HUES64 (cell line): ENCODE measurements around the gene PIK3CG. TPM values are rescaled to one million over a fixed set of nuclear protein-coding genes. Genes with fewer than 3 reads are reported as not detected.
"Not testable (repeated sequence)": the region's sequence is repeated elsewhere in the genome, so short reads cannot be mapped to it uniquely, and the experiment has no call there.

Experiments
- H3K27ac ChIP-seq: 2 replicates; pipeline ENCODE4 v1.7.0; 2013; ENCODE audit warnings: low read depth, low read length, inconsistent platforms
- H3K27me3 ChIP-seq: 2 replicates; pipeline ENCODE4 v1.6.1; 2013; ENCODE audit warnings: mild to moderate bottlenecking, low read length; ENCODE audit not compliant: insufficient read depth
- H3K36me3 ChIP-seq: 2 replicates; pipeline ENCODE4 v1.6.1; 2013; ENCODE audit warnings: mild to moderate bottlenecking, low read length; ENCODE audit not compliant: insufficient read depth
- H3K4me1 ChIP-seq: 2 replicates; pipeline ENCODE4 v1.6.1; 2013; ENCODE audit warnings: mild to moderate bottlenecking, low read length, moderate library complexity; ENCODE audit not compliant: insufficient read depth
- H3K4me3 ChIP-seq: 2 replicates; pipeline ENCODE4 v1.5.1; 2013; ENCODE audit warnings: mild to moderate bottlenecking, low read length, moderate library complexity
- H3K9ac ChIP-seq: 2 replicates; pipeline ENCODE4 v1.6.1; 2013; ENCODE audit warnings: mild to moderate bottlenecking, low read depth, low read length
- H3K9me3 ChIP-seq: 2 replicates; pipeline ENCODE4 v1.6.1; 2013; ENCODE audit warnings: low read depth, low read length; ENCODE audit not compliant: insufficient read depth
- WGBS: fragments of 150-250, 120-280 bp; methylation state at CpG from one replicate; pipeline ENCODE4 v1.1.7; 2013; ENCODE audit warnings: missing lambda C conversion rate; 5-methylcytosine and 5-hydroxymethylcytosine counted together
- polyA plus RNA-seq, 2 experiments: library from polyadenylated mRNA; stranded (reverse); fragments of 50-300 nt; gene quantifications; one replicate each; pipeline ENCODE4 v1.2.3, GENCODE V29; 2013

PIK3CG gene
- not detected for polyA plus RNA-seq (2013, experiment 1 of 2)
- not detected for polyA plus RNA-seq (2013, experiment 2 of 2)

DNA sequence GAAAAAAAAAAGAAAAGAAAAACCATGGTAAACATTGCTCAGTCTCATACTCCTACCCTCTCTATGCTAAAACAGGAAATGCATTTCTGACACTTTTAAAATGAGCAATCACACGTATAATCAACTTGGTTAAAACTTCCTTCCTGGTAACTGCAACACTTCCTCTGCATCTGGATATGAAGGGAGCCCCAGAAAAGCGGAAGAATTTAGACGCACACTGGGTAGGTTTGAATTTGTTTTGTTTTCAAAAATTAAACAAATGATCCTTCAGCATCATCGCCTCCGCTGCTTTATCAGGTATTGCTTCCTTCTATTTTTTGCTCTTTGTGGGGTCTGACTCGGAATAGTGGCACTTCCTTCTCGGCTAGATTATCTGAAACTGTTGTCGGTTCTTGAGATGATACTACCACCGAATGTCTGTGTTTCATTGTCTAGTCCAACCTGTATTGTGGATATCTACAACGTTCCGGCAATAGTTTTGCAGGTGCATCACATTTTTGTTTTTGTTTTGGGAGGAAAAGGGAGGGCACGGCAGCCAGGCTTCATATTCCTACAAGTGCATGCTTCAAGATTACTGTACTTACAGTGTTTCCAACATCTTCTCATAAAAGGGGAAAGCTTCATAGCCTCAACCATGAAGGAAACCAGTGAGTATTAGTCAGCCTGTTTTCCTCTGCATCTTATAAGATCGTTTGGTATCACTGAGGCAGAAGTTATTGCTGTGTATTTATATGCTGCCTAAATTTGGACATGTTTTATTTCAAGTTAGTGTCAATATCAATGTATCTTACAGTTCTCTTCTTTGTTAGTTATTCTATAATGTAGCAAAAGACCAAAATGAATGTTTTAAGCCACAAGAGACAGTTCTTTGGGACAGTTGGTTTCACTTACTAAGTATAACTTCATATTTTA, at the start of gene PIK3CG:
PIK3CG (plus strand) TSS at position 153 of the 912 bp plus-strand sequence. CDS start 2,280 bp downstream, outside the sequence.
- 87% methylated on average over 13 of the region's 13 CpGs for WGBS
- no peaks in the 10 kb centered on the region for H3K36me3 ChIP-seq
- no peaks in the 10 kb centered on the region for H3K27me3 ChIP-seq
- no peaks in the 10 kb centered on the region for H3K9me3 ChIP-seq
- H3K4me1 ChIP-seq, result no peaks in the 10 kb centered on the region
- no peak within 1 kb of the TSS for H3K4me3 ChIP-seq
- H3K27ac ChIP-seq, result no peak within 1 kb of the TSS
- no peak within 1 kb of the TSS for H3K9ac ChIP-seq

DNA sequence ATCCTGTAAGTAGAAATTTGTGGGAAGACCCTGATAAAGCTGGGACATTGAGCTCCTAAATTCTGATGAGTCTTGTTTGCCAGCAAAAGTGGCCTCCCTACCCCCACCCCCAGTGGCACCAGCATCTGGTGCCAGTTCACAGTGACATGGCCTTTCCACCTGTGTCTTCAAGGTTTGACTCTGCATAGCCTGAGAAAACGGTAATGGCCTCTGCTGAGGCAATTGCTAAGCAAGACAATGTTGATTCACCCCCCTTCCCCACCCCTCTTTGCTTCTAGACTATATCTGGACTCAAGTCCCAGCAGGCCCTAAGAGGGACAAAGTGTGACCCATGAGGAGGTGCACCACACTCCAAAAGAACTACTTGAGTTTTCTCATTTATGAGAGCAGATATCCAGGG, 48.0 kb upstream of the PIK3CG start:
- Histone ChIP-seq H3K9ac (no peak overlapping the region), H3K27ac (no peak overlapping the region), H3K27me3 (no peaks in the 10 kb centered on the region), H3K9me3 (no peaks in the 10 kb centered on the region), H3K36me3 (no peaks in the 10 kb centered on the region), H3K4me1 (no peaks in the 10 kb centered on the region), H3K4me3 (no peak overlapping the region)
- WGBS, result 87% methylated on average over 1 of the region's 1 CpG

DNA sequence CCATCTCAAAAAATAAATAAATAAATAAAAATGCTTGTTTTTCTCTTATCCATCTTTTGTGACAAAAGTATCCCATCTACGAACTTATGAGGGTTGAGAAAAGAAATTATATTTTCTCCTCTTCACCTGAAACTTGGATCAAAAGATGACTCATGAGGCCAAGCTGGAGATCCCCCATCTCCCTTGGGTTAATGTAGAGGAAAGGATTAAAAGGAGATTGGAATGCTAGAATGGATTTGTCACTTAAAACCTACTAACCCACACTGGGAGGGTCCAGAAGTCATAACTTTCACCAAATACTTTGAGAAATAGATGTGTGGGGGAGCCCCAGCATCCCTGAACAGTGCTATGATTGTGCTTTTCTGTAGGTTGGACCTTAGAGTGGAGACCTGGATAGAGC, 46.3 kb upstream of the PIK3CG start:
- no peaks in the 10 kb centered on the region for H3K4me1 ChIP-seq

DNA sequence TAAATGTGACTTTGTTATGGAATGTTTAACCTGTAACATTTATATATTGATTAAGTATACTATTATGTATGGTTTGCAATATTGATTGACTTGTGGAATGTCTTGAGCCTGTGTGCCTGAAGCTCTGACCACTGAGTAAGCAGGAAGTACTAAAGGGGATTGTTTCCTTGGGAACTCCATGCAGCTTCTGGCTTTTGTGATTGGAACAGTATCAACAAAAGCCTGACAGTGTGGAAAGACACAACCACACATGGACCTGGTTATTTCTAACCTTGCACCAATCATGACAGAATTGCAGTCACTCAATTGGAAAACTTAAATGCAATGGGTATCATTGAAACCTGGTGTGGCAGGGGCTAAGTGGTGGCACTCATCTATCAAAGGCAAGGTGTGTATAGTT, 45.5 kb upstream of the PIK3CG start:
- Histone ChIP-seq H3K36me3 (no peaks in the 10 kb centered on the region), H3K27ac (no peak overlapping the region), H3K27me3 (no peaks in the 10 kb centered on the region), H3K9me3 (no peaks in the 10 kb centered on the region), H3K9ac (no peak overlapping the region), H3K4me3 (no peak overlapping the region), H3K4me1 (no peaks in the 10 kb centered on the region)

More for the DNA sequence above, 46.3 kb upstream of the PIK3CG start:
- no peaks in the 10 kb centered on the region for H3K36me3 ChIP-seq
- H3K9me3 ChIP-seq, result no peaks in the 10 kb centered on the region
- no peak overlapping the region for H3K27ac ChIP-seq
- no peaks in the 10 kb centered on the region for H3K27me3 ChIP-seq
- H3K9ac ChIP-seq, result no peak overlapping the region
- no peak overlapping the region for H3K4me3 ChIP-seq
- WGBS, result no CpG with 5 or more reads among the region's 1 CpG

DNA sequence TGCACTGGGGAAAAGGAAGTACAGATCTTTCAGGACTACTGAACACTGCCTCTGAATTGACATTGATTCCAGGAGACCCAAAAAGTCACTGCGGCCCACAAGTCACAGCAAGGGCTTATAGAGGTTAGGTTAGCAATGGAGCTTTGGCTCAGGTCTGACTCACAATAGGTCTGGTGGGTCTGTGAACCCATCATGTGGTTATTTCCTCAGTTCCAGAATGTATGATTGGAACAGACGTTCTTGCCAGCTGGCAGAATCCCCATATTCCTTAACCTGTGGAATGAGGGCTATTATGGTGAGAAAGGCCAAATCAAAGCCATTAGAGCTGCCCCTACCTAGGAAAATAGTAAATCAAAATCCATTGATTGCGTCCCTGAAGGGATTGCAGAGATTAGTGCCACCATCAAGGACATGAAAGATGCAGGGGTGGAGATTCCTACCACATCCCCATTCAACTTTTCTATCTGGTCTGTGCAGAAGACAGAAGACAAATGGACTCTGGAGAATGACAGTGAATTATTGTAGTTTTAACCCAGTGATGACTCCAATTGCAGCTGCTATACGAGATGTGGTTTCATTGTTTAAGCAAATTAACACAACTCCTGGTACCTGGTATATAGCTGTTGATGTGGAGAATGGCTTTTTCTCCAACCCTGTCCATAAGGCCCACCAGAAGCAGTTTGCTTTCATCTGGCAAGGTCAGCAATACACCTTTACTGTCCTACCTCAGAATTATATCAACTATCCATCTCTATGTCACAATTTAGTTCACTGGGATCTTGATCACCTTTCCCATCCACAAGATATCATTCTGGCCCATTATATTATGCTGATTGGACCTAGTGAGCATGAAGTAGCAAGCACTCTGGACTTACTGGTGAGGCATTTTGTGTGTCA, 44.5 kb upstream of the PIK3CG start:
- no peak overlapping the region for H3K4me3 ChIP-seq
- H3K27me3 ChIP-seq, result no peaks in the 10 kb centered on the region
- no peak overlapping the region for H3K9ac ChIP-seq
- no peaks in the 10 kb centered on the region for H3K36me3 ChIP-seq
- 87% methylated on average over 4 of the region's 4 CpGs for WGBS
- H3K9me3 ChIP-seq, result no peaks in the 10 kb centered on the region
- H3K27ac ChIP-seq, result no peak overlapping the region
- no peaks in the 10 kb centered on the region for H3K4me1 ChIP-seq

DNA sequence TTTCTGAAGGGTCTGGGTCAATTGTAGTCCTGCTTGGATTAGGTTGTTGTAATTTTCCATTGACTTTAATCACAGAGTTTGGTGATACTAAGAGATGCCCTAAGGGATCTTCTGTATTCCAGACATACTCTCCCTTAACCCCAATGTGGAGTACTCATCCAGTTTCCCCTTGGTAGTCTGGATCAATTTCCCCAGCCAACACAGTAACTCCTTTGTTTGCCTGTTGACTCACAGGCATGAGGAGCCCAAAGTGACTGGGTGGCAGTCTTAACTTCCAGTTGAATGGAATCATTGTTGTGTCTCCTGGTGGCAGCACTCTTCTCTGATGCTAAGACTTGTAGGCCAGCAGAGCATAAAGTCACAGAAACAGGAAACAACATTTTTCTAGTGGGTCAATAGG, 41.5 kb upstream of the PIK3CG start:
- no peaks in the 10 kb centered on the region for H3K4me1 ChIP-seq
- H3K4me3 ChIP-seq, result no peak overlapping the region
- no peak overlapping the region for H3K27ac ChIP-seq
- H3K36me3 ChIP-seq, result no peaks in the 10 kb centered on the region
- H3K9me3 ChIP-seq, result no peaks in the 10 kb centered on the region
- no peaks in the 10 kb centered on the region for H3K27me3 ChIP-seq
- no peak overlapping the region for H3K9ac ChIP-seq

DNA sequence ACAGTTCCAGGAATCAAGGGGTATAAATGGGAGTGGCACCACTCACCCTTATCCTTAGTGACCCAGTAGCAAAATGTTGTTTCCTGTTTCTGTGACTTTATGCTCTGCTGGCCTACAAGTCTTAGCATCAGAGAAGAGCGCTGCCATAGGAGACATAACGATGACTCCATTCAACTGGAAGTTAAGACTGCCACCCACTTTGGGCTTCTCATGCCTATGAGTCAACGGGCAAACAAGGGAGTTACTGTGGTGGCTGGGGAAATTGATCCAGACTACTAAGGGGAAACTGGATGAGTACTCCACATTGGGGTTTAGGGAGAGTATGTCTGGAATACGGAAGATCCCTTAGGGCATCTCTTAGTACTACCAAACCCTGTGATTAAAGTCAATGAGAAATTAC, 40.6 kb upstream of the PIK3CG start:
- H3K36me3 ChIP-seq, result no peaks in the 10 kb centered on the region
- no peak overlapping the region for H3K9ac ChIP-seq
- no peak overlapping the region for H3K27ac ChIP-seq
- no peak overlapping the region for H3K4me3 ChIP-seq
- no peaks in the 10 kb centered on the region for H3K27me3 ChIP-seq
- 99% methylated on average over 3 of the region's 4 CpGs for WGBS
- no peaks in the 10 kb centered on the region for H3K9me3 ChIP-seq
- H3K4me1 ChIP-seq, result no peaks in the 10 kb centered on the region

DNA sequence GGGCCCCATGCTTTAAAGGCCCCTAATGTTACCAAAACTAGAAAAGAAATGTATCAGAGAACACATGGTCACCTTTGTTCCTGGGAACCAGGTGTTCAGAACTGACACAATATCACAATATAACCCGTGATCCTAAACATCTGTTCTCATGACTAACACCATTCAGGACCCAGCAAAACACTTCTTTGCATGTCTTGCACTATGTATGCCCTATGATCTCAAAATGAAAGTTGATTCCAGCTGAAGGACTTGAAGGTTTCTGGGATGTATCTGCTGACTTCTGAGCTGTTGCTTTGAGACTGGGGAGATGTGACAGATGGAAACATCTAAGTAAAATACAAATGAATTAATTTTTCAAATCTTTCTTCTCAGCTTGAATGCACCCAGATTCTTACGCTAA, 37.5 kb upstream of the PIK3CG start:
- Histone ChIP-seq H3K9me3 (no peaks in the 10 kb centered on the region), H3K27me3 (no peaks in the 10 kb centered on the region), H3K4me3 (no peak overlapping the region), H3K4me1 (no peaks in the 10 kb centered on the region), H3K9ac (no peak overlapping the region), H3K36me3 (no peaks in the 10 kb centered on the region), H3K27ac (no peak overlapping the region)
- 91% methylated on average over 1 of the region's 2 CpGs for WGBS

DNA sequence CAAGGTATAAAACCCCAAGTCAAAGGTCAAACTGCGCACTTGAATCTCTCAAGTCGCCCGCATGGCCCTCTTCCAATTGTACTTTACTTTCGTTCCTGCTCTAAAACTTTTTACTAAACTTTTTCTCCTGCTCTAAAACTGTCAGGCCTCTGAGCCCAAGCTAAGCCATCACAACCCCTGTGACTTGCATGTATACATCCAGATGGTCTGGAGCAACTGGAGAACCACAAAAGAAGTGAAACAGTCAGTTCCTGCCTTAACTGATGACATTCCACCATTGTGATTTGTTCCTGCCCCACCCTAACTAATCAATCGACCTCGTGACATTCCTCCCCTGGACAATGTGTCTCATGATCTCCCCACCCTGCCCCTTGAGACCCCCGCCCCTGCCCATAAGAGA, 35.6 kb upstream of the PIK3CG start:
- no peak overlapping the region for H3K27ac ChIP-seq
- H3K9ac ChIP-seq, result no peak overlapping the region
- H3K4me1 ChIP-seq, result no peaks in the 10 kb centered on the region
- H3K4me3 ChIP-seq, result no peak overlapping the region
- WGBS, result 92% methylated on average over 7 of the region's 7 CpGs
- no peaks in the 10 kb centered on the region for H3K27me3 ChIP-seq
- H3K36me3 ChIP-seq, result no peaks in the 10 kb centered on the region
- no peaks in the 10 kb centered on the region for H3K9me3 ChIP-seq

DNA sequence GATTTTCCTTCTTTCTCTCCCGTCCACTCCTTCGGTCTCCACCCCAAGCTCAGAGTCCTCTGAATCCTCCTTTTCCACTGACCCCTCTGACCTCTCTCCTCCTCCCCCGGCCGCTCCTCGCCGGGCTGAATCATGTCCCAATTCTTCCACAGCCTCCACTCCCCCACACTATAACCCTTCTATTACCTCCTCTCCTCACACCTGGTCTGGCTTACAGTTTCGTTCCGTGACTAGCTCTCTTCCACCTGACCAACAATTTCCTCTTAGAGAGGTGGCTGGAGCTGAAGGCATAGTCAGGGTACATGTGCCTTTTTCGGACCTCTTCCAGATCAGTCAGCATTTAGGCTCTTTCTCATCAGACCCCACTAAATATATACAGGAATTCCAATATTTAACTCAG, 34.2 kb upstream of the PIK3CG start:
- not testable (repeated sequence) for H3K27ac ChIP-seq, H3K9me3 ChIP-seq, H3K4me3 ChIP-seq, H3K36me3 ChIP-seq, H3K27me3 ChIP-seq, H3K4me1 ChIP-seq, H3K9ac ChIP-seq
- WGBS, result 93% methylated on average over 9 of the region's 9 CpGs

DNA sequence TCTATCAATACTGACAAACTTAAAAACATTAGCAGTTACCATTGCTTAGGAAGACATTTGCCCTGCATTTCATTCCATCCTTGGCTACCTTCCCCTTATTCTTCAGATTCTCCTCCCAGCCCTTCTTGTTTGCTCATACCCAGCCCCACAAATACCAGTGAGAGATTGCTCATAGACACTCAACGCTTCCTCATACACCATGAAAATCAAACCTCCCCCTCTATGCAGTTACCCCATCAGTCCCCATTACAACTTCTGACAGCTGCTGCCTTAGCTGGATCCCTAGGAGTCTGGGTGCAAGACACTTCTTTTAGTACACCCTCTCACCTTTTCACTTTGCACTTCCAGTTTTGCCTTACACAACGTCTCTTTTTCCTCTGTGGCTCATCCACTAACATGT, 28.3 kb upstream of the PIK3CG start:
- Histone ChIP-seq H3K27ac (no peak overlapping the region), H3K4me1 (peaks cover 24% of the 10 kb centered on the region), H3K27me3 (no peaks in the 10 kb centered on the region), H3K4me3 (no peak overlapping the region), H3K9ac (no peak overlapping the region), H3K9me3 (no peaks in the 10 kb centered on the region; the same call in 1 of the 2 replicates), H3K36me3 (no peaks in the 10 kb centered on the region)
- 91% methylated on average over 2 of the region's 2 CpGs for WGBS
